HepG2 (cell line): ENCODE results near the gene SH2D6.

Experiments used
- DNMT1 ChIP-seq: sonication (generic); formaldehyde crosslinking; IDR thresholded peaks from 2 replicates; pipeline ENCODE4 v1.5.1; 2020; ENCODE audit warnings: mild to moderate bottlenecking, missing genetic modification reagents
- SKIL ChIP-seq: sonication (generic); formaldehyde crosslinking; IDR thresholded peaks from 2 replicates; pipeline ENCODE4 v1.8.0; 2022; ENCODE audit warnings: missing genetic modification reagents, mild to moderate bottlenecking, moderate library complexity, borderline replicate concordance
- ZNF224 ChIP-seq: sonication (generic); formaldehyde crosslinking; IDR thresholded peaks from 2 replicates; pipeline ENCODE4 v1.5.0; 2020; ENCODE audit warnings: mild to moderate bottlenecking, missing genetic modification reagents
- ZNF280D ChIP-seq: sonication (generic); formaldehyde crosslinking; IDR thresholded peaks from 2 replicates; pipeline ENCODE4 v1.5.1; 2020; ENCODE audit warnings: mild to moderate bottlenecking, missing genetic modification reagents

- TF ChIP-seq DNMT1 (CRISPR knock-in tag) (no peak), ZNF280D (CRISPR knock-in tag) (no peak), SKIL (CRISPR knock-in tag) (no peak), ZNF224 (CRISPR knock-in tag) (no peak)
Measured at GRCh38 chr2:85377083-85377482, 41.4 kb upstream of the SH2D6 start.
